Activated B cell treated with CpG ODN at 0.5 μM for 24 hours (primary cell): ENCODE results near the gene HEATR1. TPM values are rescaled to one million over a fixed set of nuclear protein-coding genes. Genes with fewer than 3 reads are reported as not detected.
"Not testable (repeated sequence)": the region's sequence is repeated elsewhere in the genome, so short reads cannot be mapped to it uniquely, and the experiment has no call there.

ENCODE experiments used
- ATAC-seq: fragments of 200-7000 bp; cut with Tn5 transposase; one replicate; pipeline ENCODE4 v1.10.0; 2021; ENCODE audit warnings: low read depth, mild to moderate bottlenecking, moderate library complexity
- CTCF ChIA-PET: fragments of 350-600 bp; sonication (Branson Sonifier 250); formaldehyde crosslinking; loops from one replicate; lab custom pipeline; 2021; ENCODE audit warnings: antibody characterized with exemption; lab: Charles Lee
- POLR2A ChIA-PET: fragments of 350-600 bp; sonication (Branson Sonifier 250); formaldehyde crosslinking; loops from one replicate; lab custom pipeline; 2021; ENCODE audit warnings: antibody characterized with exemption; lab: Charles Lee
- DNase-seq: peaks from one replicate; pipeline ENCODE4 v3.0.0; 2022
- H3K27ac Mint-ChIP-seq: one replicate; pipeline ENCODE4 v1.8.0; 2020; ENCODE audit warnings: mixed read lengths
- H3K27me3 Mint-ChIP-seq: one replicate; pipeline ENCODE4 v1.8.0; 2021; ENCODE audit warnings: mixed read lengths
- H3K36me3 Mint-ChIP-seq: one replicate; pipeline ENCODE4 v1.8.0; 2021; ENCODE audit warnings: low read depth, mixed read lengths
- H3K4me1 Mint-ChIP-seq: one replicate; pipeline ENCODE4 v1.8.0; 2021; ENCODE audit warnings: mixed read lengths
- H3K4me3 Mint-ChIP-seq: one replicate; pipeline ENCODE4 v1.8.0; 2020; ENCODE audit warnings: mild to moderate bottlenecking, mixed read lengths
- H3K9me3 Mint-ChIP-seq: one replicate; pipeline ENCODE4 v1.8.0; 2020; ENCODE audit warnings: mixed read lengths
- CTCF ChIP-seq: fragments of 200-600 bp; IDR thresholded peaks from one replicate; pipeline ENCODE4 v1.8.0; 2022; ENCODE audit warnings: antibody characterized with exemption, mild to moderate bottlenecking
- intact Hi-C: fragments of 100-400 bp; cut with micrococcal nuclease; formaldehyde crosslinking; loops from one replicate; pipeline ENCODE4 v1.15.1; 2024
- total RNA-seq: library from RNA; stranded (reverse); gene quantifications from 2 replicates; pipeline ENCODE4 v1.2.3, GENCODE V29; 2022

HEATR1 gene
- total RNA-seq, 1 donor from 2014 or later: 78.5 TPM

- POLR2A ChIA-PET: no interaction called here
Measured at GRCh38 chr1:236618507-236618906, 14.2 kb upstream of the HEATR1 start.

DNA sequence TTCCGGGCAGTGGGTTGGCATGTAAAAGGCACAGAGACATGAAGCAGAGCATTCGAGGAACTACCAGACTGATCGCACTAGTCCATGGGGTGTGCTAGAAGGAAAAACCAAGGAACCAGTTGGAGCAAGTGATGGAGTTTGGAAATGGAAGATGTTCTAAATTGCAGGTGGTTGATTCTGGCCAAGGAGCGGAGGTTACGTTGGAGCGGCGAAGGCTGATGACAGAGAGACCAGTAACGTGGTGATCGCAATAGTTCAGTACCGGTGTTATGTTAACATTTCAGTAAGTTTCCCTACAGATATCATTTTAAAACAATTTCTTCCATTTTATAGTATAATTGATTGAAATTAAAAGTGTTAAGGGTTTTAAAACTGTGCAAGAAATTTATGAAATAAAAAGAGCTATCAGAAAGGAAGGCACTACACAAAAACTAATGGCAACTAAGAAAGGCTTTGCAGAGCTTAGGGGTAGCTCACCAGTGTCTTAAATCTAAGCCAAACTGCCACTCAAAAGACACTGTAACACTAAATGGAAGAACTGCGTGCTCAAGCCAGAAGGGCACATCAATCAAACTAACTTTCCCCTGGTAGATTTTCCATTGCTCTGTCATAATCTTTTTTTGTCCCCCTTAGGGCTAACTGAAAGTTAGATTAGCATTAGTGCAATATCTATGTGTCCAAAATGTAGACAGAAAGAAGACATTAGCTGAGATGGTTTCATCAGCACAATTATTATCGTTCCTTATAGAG lies 11.3 kb upstream of the HEATR1 start:
- ChIA-PET CTCF (no interaction called here), POLR2A (no interaction called here)
- Mint-ChIP-seq H3K4me1 (no peaks in the 10 kb centered on the region), H3K4me3 (no peak overlapping the region), H3K36me3 (no peaks in the 10 kb centered on the region), H3K27me3 (peaks cover 26% of the 10 kb centered on the region), H3K27ac (no peak overlapping the region), H3K9me3 (peaks cover 5% of the 10 kb centered on the region)
- no peak for TF ChIP-seq CTCF
- ATAC-seq: no peak
- intact Hi-C loops: no loop called here
- no peak for DNase-seq

More at GRCh38 chr1:236618507-236618906, 14.2 kb upstream of the HEATR1 start:
- ATAC-seq (no peak), DNase-seq (no peak)
- Mint-ChIP-seq H3K9me3 (peaks cover 10% of the 10 kb centered on the region), H3K36me3 (no peaks in the 10 kb centered on the region), H3K4me1 (no peaks in the 10 kb centered on the region), H3K4me3 (no peak overlapping the region), H3K27ac (no peak overlapping the region), H3K27me3 (peaks cover 24% of the 10 kb centered on the region)
- intact Hi-C loops: no loop called here
- CTCF ChIA-PET: no interaction called here
- TF ChIP-seq CTCF: no peak

GRCh38 chr1:236612349-236612748 lies 8.0 kb upstream of the HEATR1 start:
- TF ChIP-seq CTCF: no peak
- CTCF ChIA-PET: no interaction called here
- Mint-ChIP-seq H3K36me3 (no peaks in the 10 kb centered on the region), H3K4me1 (no peaks in the 10 kb centered on the region), H3K27ac (no peak overlapping the region), H3K9me3 (peaks cover 5% of the 10 kb centered on the region), H3K4me3 (no peak overlapping the region), H3K27me3 (peaks cover 33% of the 10 kb centered on the region)
- POLR2A ChIA-PET: no interaction called here
- ATAC-seq (no peak), DNase-seq (no peak)
- intact Hi-C loops: no loop called here

DNA sequence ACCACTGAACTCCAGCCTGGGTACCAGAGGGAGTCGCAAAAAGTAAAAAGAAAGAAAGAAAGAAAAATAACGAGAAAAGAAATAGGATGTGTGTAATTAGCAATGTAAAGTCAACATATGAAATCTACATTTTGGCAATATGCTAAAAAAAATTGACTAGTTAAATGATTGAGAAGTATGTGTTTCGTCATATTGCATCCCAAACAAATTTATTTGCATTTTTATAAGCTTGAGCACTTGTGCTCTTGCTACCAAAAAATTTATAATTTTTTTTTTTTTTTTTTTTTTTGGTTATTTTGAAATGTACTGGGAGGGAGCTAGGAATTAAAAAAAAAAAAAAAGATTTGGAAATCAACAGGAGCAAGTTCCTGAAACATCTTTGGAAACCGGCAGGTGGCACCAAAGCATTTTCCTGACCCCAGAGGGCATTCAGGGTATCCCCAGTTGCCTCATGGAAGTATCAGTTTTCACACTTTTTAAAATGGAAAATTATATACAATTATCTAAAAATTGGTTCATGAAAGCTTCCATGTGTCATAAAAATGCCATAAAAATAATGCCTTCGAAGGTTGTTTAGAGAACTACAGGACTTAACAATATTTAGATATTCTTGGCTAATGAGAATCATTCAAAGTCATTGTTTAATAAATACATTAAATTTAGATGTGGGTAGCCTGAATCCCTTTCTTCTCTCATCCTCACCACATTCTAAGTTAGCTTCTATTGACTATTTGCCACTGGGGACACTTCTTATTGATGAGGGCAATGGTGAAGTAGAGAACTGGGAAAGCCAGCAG lies 4.8 kb upstream of the HEATR1 start:
- H3K36me3 Mint-ChIP-seq: peaks cover 7% of the 10 kb centered on the region
- DNase-seq (no peak), ATAC-seq (no peak)
- POLR2A ChIA-PET: no interaction called here
- CTCF ChIA-PET: no interaction called here
- intact Hi-C loops: loop anchor here (2.0 to 10.0 kb wide), 3 partner anchors 260 to 1104 kb away; partner anchors contain the start of gene B3GALNT2
- H3K27ac Mint-ChIP-seq: no peak overlapping the region
- peaks cover 25% of the 10 kb centered on the region for H3K27me3 Mint-ChIP-seq
- no peak overlapping the region for H3K4me3 Mint-ChIP-seq
- H3K9me3 Mint-ChIP-seq: peaks cover 5% of the 10 kb centered on the region
- no peak for TF ChIP-seq CTCF
- H3K4me1 Mint-ChIP-seq: peaks cover 3% of the 10 kb centered on the region

- H3K36me3 Mint-ChIP-seq: peaks cover 19% of the 10 kb centered on the region
- H3K9me3 Mint-ChIP-seq, ATAC-seq, POLR2A ChIA-PET, H3K4me3 Mint-ChIP-seq, H3K27ac Mint-ChIP-seq, CTCF ChIA-PET, DNase-seq: not testable (repeated sequence)
- H3K27me3 Mint-ChIP-seq: peaks cover 25% of the 10 kb centered on the region
- intact Hi-C loops: loop anchor here (5.0 to 10.0 kb wide), 2 partner anchors 955 to 1103 kb away; partner anchors contain the start of gene B3GALNT2
- H3K4me1 Mint-ChIP-seq: peaks cover 18% of the 10 kb centered on the region
Measured at GRCh38 chr1:236607597-236607996, 3.3 kb upstream of the HEATR1 start.
